H1 (cell line): Measurements from ENCODE around the gene RGS9. TPM values are rescaled to one million over a fixed set of nuclear protein-coding genes. Genes with fewer than 3 reads are reported as not detected.
A peak's percentile ranks its signal among the peaks of the same experiment; 100 is the strongest.

Experiments
- CTCF ChIA-PET: fragments of 300-600 bp; sonication (Branson Sonifier 250); formaldehyde crosslinking; loops from one replicate; lab custom pipeline; 2021; ENCODE audit not compliant: partially characterized antibody; lab: Charles Lee
- POLR2A ChIA-PET: fragments of 300-600 bp; sonication (Branson Sonifier 250); formaldehyde crosslinking; loops from one replicate; lab custom pipeline; 2021; ENCODE audit warnings: inconsistent platforms; ENCODE audit not compliant: partially characterized antibody; lab: Charles Lee
- DNase-seq, 2 experiments: peaks; one replicate each; pipeline versions ENCODE4 v3.0.0 to v3.0.0-alpha.2; 2010 to 2022; ENCODE audit warnings: low spot score in 2 of 2, low read depth in 1 of 2, mixed read lengths in 1 of 2
- FAIRE-seq: peaks from 2 replicates; lab custom pipeline; 2011; peaks lifted over from hg19 to GRCh38; lab: Jason Lieb, UNC
- H2AFZ ChIP-seq: 2 replicates; pipeline ENCODE4 v1.8.1; 2012; ENCODE audit warnings: low read length, inconsistent platforms
- H2AK5ac ChIP-seq: 2 replicates; pipeline ENCODE4 v1.6.1; 2013; ENCODE audit warnings: low read depth, low read length
- H2BK120ac ChIP-seq: replicated peaks from 2 replicates; pipeline ENCODE3; 2013; ENCODE audit warnings: low read depth, low read length, inconsistent platforms
- H2BK12ac ChIP-seq: 2 replicates; pipeline ENCODE4 v1.6.1; 2013; ENCODE audit warnings: low read depth, low read length
- H2BK15ac ChIP-seq: 2 replicates; pipeline ENCODE4 v1.6.1; 2013; ENCODE audit warnings: low read length
- H2BK20ac ChIP-seq: 2 replicates; pipeline ENCODE4 v1.6.1; 2013; ENCODE audit warnings: low read length
- H2BK5ac ChIP-seq: 2 replicates; pipeline ENCODE4 v1.6.1; 2013; ENCODE audit warnings: low read depth, low read length
- H3K14ac ChIP-seq: 2 replicates; pipeline ENCODE4 v1.6.1; 2013; ENCODE audit warnings: inconsistent platforms; ENCODE audit not compliant: insufficient read length
- H3K18ac ChIP-seq: 2 replicates; pipeline ENCODE4 v1.6.1; 2013; ENCODE audit warnings: low read length; ENCODE audit errors: extremely low read depth
- H3K23ac ChIP-seq: 2 replicates; pipeline ENCODE4 v1.6.1; 2013; ENCODE audit warnings: inconsistent platforms; ENCODE audit not compliant: insufficient read length
- H3K23me2 ChIP-seq: 2 replicates; pipeline ENCODE4 v1.6.1; 2013; ENCODE audit warnings: low read depth, low read length
- H3K27ac ChIP-seq: 2 replicates; pipeline ENCODE4 v1.6.1; 2011; ENCODE audit warnings: low read depth, low read length, inconsistent platforms
- H3K27me3 ChIP-seq, 4 experiments: replicated peaks in 1 of 4; 1 replicate in 1 of 4; 2 replicates in 3 of 4; pipeline versions ENCODE4 v1.6.1 to v1.8.1; 2011 to 2013; ENCODE audit warnings: low read length in 3 of 4, mild to moderate bottlenecking in 3 of 4, inconsistent platforms in 2 of 4, mixed read lengths in 2 of 4, moderate library complexity in 1 of 4; ENCODE audit not compliant: control insufficient read depth in 3 of 4, insufficient read depth in 3 of 4; ENCODE audit errors: extremely low read depth in 1 of 4
- H3K36me3 ChIP-seq, 4 experiments: 2 replicates each; pipeline versions ENCODE4 v1.6.1 to v1.8.1; 2011 to 2013; ENCODE audit warnings: mild to moderate bottlenecking in 4 of 4, low read length in 3 of 4, moderate library complexity in 2 of 4, control low read depth in 1 of 4, inconsistent platforms in 1 of 4; ENCODE audit not compliant: insufficient read depth in 4 of 4, control insufficient read depth in 2 of 4
- H3K4ac ChIP-seq: replicated peaks from 2 replicates; pipeline ENCODE3; 2013; ENCODE audit warnings: low read length, low read depth, mixed read lengths, inconsistent platforms; ENCODE audit not compliant: insufficient read length
- H3K4me1 ChIP-seq, 4 experiments: replicated peaks in 1 of 4; 1 replicate in 1 of 4; 2 replicates in 3 of 4; pipeline versions ENCODE4 v1.6.1 to v1.8.1; 2011 to 2013; ENCODE audit warnings: low read length in 3 of 4, inconsistent platforms in 2 of 4, mixed read lengths in 1 of 4; ENCODE audit not compliant: insufficient read depth in 4 of 4, control insufficient read depth in 3 of 4
- H3K4me2 ChIP-seq, 2 experiments: 2 replicates each; pipeline versions ENCODE4 v1.6.1 to v1.8.1; 2011 to 2013; ENCODE audit warnings: low read depth in 2 of 2, low read length in 2 of 2, control low read depth in 1 of 2, inconsistent platforms in 1 of 2, mild to moderate bottlenecking in 1 of 2; ENCODE audit not compliant: insufficient read depth in 1 of 2
- H3K4me3 ChIP-seq, 4 experiments: fragments of 200-600, 300-600 bp in 1 of 4; sonication (generic), shearing (Covaris generic), sonication (Bioruptor Twin) in 1 of 4; 2 replicates each; pipeline versions ENCODE4 v1.5.1 to v1.8.1; 2011 to 2016; ENCODE audit warnings: low read length in 4 of 4, low read depth in 3 of 4, control low read depth in 2 of 4, inconsistent platforms in 2 of 4, mild to moderate bottlenecking in 2 of 4, mixed read lengths in 1 of 4, moderate library complexity in 1 of 4; ENCODE audit not compliant: insufficient read depth in 2 of 4; ENCODE audit errors: extremely low read depth in 1 of 4
- H3K56ac ChIP-seq: replicated peaks from 2 replicates; pipeline ENCODE3; 2013; ENCODE audit warnings: low read depth, mild to moderate bottlenecking, mixed read lengths, low read length, inconsistent platforms; ENCODE audit not compliant: insufficient read length
- H3K79me1 ChIP-seq: 2 replicates; pipeline ENCODE4 v1.6.1; 2013; ENCODE audit warnings: low read depth, low read length, control low read depth
- H3K79me2 ChIP-seq, 2 experiments: 2 replicates each; pipeline versions ENCODE4 v1.6.1 to v1.8.1; 2012 to 2013; ENCODE audit warnings: low read length in 2 of 2, mild to moderate bottlenecking in 2 of 2, inconsistent platforms in 1 of 2; ENCODE audit not compliant: insufficient read depth in 2 of 2, control insufficient read depth in 1 of 2
- H3K9ac ChIP-seq, 4 experiments: replicated peaks in 1 of 4; 1 replicate in 1 of 4; 2 replicates in 3 of 4; pipeline versions ENCODE4 v1.6.1 to v1.8.1; 2011 to 2013; ENCODE audit warnings: low read depth in 3 of 4, low read length in 3 of 4, control low read depth in 2 of 4, mild to moderate bottlenecking in 2 of 4, moderate library complexity in 2 of 4, inconsistent platforms in 1 of 4; ENCODE audit errors: extremely low read depth in 1 of 4
- H3K9me3 ChIP-seq, 2 experiments: 2 replicates each; pipeline versions ENCODE4 v1.6.1 to v1.8.1; 2012 to 2013; ENCODE audit warnings: mild to moderate bottlenecking in 2 of 2, moderate library complexity in 2 of 2, control low read depth in 1 of 2, inconsistent platforms in 1 of 2, low read depth in 1 of 2, low read length in 1 of 2, mixed read lengths in 1 of 2; ENCODE audit not compliant: insufficient read depth in 2 of 2
- H4K20me1 ChIP-seq, 2 experiments: replicated peaks in 1 of 2; 2 replicates each; pipeline versions ENCODE3 to v1.8.1; 2011 to 2013; ENCODE audit warnings: inconsistent platforms in 2 of 2, low read length in 2 of 2, mild to moderate bottlenecking in 1 of 2; ENCODE audit not compliant: insufficient read depth in 2 of 2, control insufficient read depth in 1 of 2
- H4K5ac ChIP-seq: 2 replicates; pipeline ENCODE4 v1.6.1; 2013; ENCODE audit warnings: low read length, low read depth, mixed read lengths, inconsistent platforms; ENCODE audit not compliant: insufficient read length
- H4K8ac ChIP-seq: 2 replicates; pipeline ENCODE4 v1.8.0; 2013; ENCODE audit warnings: mild to moderate bottlenecking, moderate library complexity, low read length, inconsistent platforms; ENCODE audit not compliant: insufficient read depth; ENCODE audit errors: extremely low read depth
- H4K91ac ChIP-seq: replicated peaks from 2 replicates; pipeline ENCODE3; 2013; ENCODE audit warnings: low read length, mixed read lengths, inconsistent platforms; ENCODE audit not compliant: insufficient read length
- BRCA1 ChIP-seq: IDR thresholded peaks from 2 replicates; pipeline ENCODE4 v1.6.1; 2012; ENCODE audit warnings: low read depth, low read length, improper control_type of control experiment
- CTBP2 ChIP-seq: IDR thresholded peaks from 2 replicates; pipeline ENCODE4 v1.7.0; 2011; ENCODE audit warnings: borderline replicate concordance, mild to moderate bottlenecking, moderate library complexity, mixed read lengths, low read length; ENCODE audit not compliant: insufficient read depth, insufficient read length
- GABPA ChIP-seq: IDR thresholded peaks from 2 replicates; pipeline ENCODE4 v1.6.1; 2011; ENCODE audit warnings: mild to moderate bottlenecking, low read length, moderate library complexity, borderline replicate concordance; ENCODE audit not compliant: insufficient read depth
- KDM1A ChIP-seq: fragments of 200-600, 300-600 bp; sonication (generic); IDR thresholded peaks from 2 replicates; pipeline ENCODE4 v1.7.1; 2016; ENCODE audit warnings: mild to moderate bottlenecking, low read length, borderline replicate concordance
- NANOG ChIP-seq: IDR thresholded peaks from 2 replicates; pipeline ENCODE4 v1.6.1; 2011; ENCODE audit warnings: low read length, low read depth, mild to moderate bottlenecking, inconsistent platforms; ENCODE audit not compliant: insufficient read depth, poor library complexity, severe bottlenecking
- RNF2 ChIP-seq: fragments of 200-900, 300-1000 bp; sonication (generic); IDR thresholded peaks from 2 replicates; pipeline ENCODE4 v1.7.1; 2016; ENCODE audit warnings: borderline replicate concordance, low read depth, mild to moderate bottlenecking, antibody characterized with exemption, low read length; ENCODE audit not compliant: poor library complexity, severe bottlenecking; ENCODE audit errors: missing control alignments
- SAP30 ChIP-seq: fragments of 300-600 bp; sonication (generic); IDR thresholded peaks from 2 replicates; pipeline ENCODE4 v1.7.1; 2012; ENCODE audit warnings: low read length, moderate library complexity, mild to moderate bottlenecking, inconsistent platforms; ENCODE audit not compliant: insufficient read depth, insufficient replicate concordance
- WGBS, 2 experiments: shearing (Covaris generic) in 1 of 2; methylation state at CpG; one replicate each; pipeline versions ENCODE4 v1.1.6 to v1.1.7; 2013 to 2015; ENCODE audit warnings: low lambda C conversion rate in 2 of 2, mixed read lengths in 2 of 2, inconsistent platforms in 1 of 2, low coverage in 1 of 2, missing lambda C conversion rate in 1 of 2; ENCODE audit not compliant: insufficient replicate concordance in 2 of 2, insufficient coverage in 1 of 2, insufficient read length in 1 of 2; ENCODE audit errors: extremely low coverage in 1 of 2, missing lambda C conversion rate in 1 of 2; 5-methylcytosine and 5-hydroxymethylcytosine counted together
- polyA plus RNA-seq, 7 experiments: library from polyadenylated mRNA; depleted of rRNA in 3 of 7; stranded (reverse) in 5 of 7; unstranded in 2 of 7; fragments of >200 nt in 5 of 7; fragments of 200-250 nt in 2 of 7; gene quantifications; 1 replicate in 5 of 7; 2 replicates in 1 of 7; 4 replicates in 1 of 7; pipeline versions ENCODE4 v1.2.1 to v1.2.3, GENCODE V29; 2011 to 2013; ENCODE audit warnings: missing spikeins in 2 of 7, mixed read lengths in 2 of 7
- total RNA-seq: library from RNA; stranded (reverse); fragmentation: NEBNext Ultra II Directional; extraction: Animal tissue kit (Norgen Biotek cat#: 25700); gene quantifications from 2 replicates; pipeline ENCODE4 v1.2.1, GENCODE V29; 2021
- TF ChIP-seq, protein P1 (sequence below): IDR thresholded peaks from 2 replicates; pipeline ENCODE4 v1.6.1; 2011; ENCODE audit warnings: low read length, improper control_type of control experiment
- TF ChIP-seq, protein P2 (sequence below): IDR thresholded peaks from 2 replicates; pipeline ENCODE4 v1.6.1; 2012; ENCODE audit warnings: inconsistent platforms

The RGS9 gene
- total and polyA plus RNA-seq, 2 of the 8 experiments (the other 6 are each of a cell fraction or from before 2014, with no cell fraction given) = 8.9 to 20.5 TPM

DNA sequence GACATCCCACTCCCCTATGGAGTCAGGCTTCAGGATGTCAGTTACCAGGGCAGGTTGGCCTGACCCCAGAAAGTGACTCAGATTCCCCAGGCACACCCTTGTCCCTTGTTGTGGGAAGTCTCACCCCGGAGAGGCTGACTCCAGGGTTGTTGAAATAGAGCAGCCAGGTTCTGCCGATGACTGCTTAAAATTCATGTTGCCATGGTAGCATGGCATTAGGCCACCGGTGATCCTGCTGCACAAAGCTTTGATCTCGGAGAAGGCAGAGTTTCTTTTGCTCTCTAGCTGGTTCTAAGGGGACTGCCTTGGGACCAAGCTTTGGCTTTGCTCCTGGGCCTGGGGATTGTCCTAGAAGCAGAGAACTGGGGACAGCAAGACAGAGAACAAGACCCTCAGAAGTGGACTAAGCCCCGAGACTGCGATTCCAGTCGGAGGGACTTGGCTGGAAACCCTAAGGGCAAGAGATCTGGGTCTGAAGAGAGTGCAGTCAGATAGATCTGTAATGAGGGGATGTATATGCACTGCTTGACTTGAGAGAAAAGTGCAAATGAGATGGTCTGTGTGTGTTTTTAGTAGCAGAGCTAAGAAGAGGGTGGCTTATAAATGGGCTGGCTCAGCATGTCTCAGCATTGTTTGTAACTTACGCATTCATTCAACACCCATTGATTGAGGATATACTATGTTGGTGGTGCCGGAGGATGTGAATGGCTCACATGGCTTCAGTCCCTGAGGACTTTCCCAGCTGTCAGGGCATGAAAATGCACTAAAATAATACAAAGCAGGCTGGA, 106.9 kb downstream of the RGS9 start:
- WGBS, 2 experiments = 72% methylated on average over 9 of the region's 9 CpGs; no CpG with 5 or more reads in 1 of the 2 experiments
- Histone ChIP-seq H2BK5ac (no peak overlapping the region), H4K5ac (no peak overlapping the region), H3K27me3 (no peaks in the 10 kb centered on the region), H2BK20ac (no peak overlapping the region), H3K9ac (no peak overlapping the region), H3K79me1 (no peaks in the 10 kb centered on the region), H3K9me3 (no peaks in the 10 kb centered on the region), H3K4me1 (peaks cover 0 to 8% (median 5%) of the 10 kb centered on the region in 4 experiments; a peak in 4 of 7 replicates), H3K14ac (no peak overlapping the region), H2BK120ac (no peak overlapping the region), H3K79me2 (no peaks in the 10 kb centered on the region), H2BK12ac (no peak overlapping the region), H3K4ac (no peak overlapping the region), H4K20me1 (no peaks in the 10 kb centered on the region), H3K18ac (no peak overlapping the region), H4K91ac (no peak overlapping the region), H3K23me2 (no peaks in the 10 kb centered on the region), H2BK15ac (no peak overlapping the region), H3K56ac (no peak overlapping the region), H3K36me3 (no peaks in the 10 kb centered on the region), H2AK5ac (no peak overlapping the region), H4K8ac (no peak overlapping the region), H3K4me3 (no peak overlapping the region), H2AFZ (peak overlapping the region; percentile 55; the same call in 1 of the 2 replicates), H3K4me2 (peak overlapping the region in 1 of 2 experiments; percentile 37; a peak in 2 of 4 replicates), H3K27ac (no peak overlapping the region), H3K23ac (no peak overlapping the region)
- CTCF ChIA-PET = interaction anchor here (0.8 to 3.4 kb wide), 3 partner anchors 10 to 67 kb away, joined by 3 to 18 read pairs (median 4); no protein-coding TSS in a partner anchor
- peak; percentile 88 for FAIRE-seq
- no peak for DNase-seq
- POLR2A ChIA-PET = no interaction called here
- TF ChIP-seq CTBP2 = no peak
- TF ChIP-seq BRCA1 = no peak
- TF ChIP-seq, protein P1, sequence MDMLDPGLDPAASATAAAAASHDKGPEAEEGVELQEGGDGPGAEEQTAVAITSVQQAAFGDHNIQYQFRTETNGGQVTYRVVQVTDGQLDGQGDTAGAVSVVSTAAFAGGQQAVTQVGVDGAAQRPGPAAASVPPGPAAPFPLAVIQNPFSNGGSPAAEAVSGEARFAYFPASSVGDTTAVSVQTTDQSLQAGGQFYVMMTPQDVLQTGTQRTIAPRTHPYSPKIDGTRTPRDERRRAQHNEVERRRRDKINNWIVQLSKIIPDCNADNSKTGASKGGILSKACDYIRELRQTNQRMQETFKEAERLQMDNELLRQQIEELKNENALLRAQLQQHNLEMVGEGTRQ = no peak
- TF ChIP-seq RNF2 = no peak
- TF ChIP-seq, protein P2, sequence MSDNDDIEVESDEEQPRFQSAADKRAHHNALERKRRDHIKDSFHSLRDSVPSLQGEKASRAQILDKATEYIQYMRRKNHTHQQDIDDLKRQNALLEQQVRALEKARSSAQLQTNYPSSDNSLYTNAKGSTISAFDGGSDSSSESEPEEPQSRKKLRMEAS = no peak
- TF ChIP-seq SAP30 = no peak
- TF ChIP-seq NANOG = no peak
- TF ChIP-seq GABPA = no peak
- no peak for TF ChIP-seq KDM1A
